HepG2 (cell line): Measurements from ENCODE around the gene ZBTB32.

Experiments
- BRF2 ChIP-seq: sonication (generic); formaldehyde crosslinking; IDR thresholded peaks from 2 replicates; pipeline ENCODE4 v1.8.1; 2022; ENCODE audit warnings: mild to moderate bottlenecking, missing genetic modification reagents
- CEBPB ChIP-seq: IDR thresholded peaks from 2 replicates; pipeline ENCODE4 v1.6.1; 2011; ENCODE audit warnings: low read depth, low read length, improper control_type of control experiment, borderline replicate concordance
- CHCHD3 ChIP-seq: sonication (generic); formaldehyde crosslinking; IDR thresholded peaks from 2 replicates; pipeline ENCODE4 v1.8.0; 2022; ENCODE audit warnings: mild to moderate bottlenecking, missing genetic modification reagents, moderate library complexity
- CTCF ChIP-seq: sonication (generic); formaldehyde crosslinking; IDR thresholded peaks from 2 replicates; pipeline ENCODE4 v1.5.0; 2020; ENCODE audit warnings: mild to moderate bottlenecking, missing genetic modification reagents, moderate library complexity
- KDM5A ChIP-seq: fragments of 200-600 bp; sonication (generic); IDR thresholded peaks from 2 replicates; pipeline ENCODE4 v1.7.0; 2018; ENCODE audit warnings: antibody characterized with exemption, mild to moderate bottlenecking, low read length, borderline replicate concordance
- MAZ ChIP-seq, 2 experiments: sonication (generic) in 1 of 2; formaldehyde crosslinking in 1 of 2; IDR thresholded peaks; 2 replicates each; pipeline versions ENCODE4 v1.5.0 to v1.6.1; 2012 to 2020; ENCODE audit warnings: low read depth in 2 of 2, mild to moderate bottlenecking in 2 of 2, borderline replicate concordance in 1 of 2, improper control_type of control experiment in 1 of 2, low read length in 1 of 2, missing genetic modification reagents in 1 of 2, moderate library complexity in 1 of 2
- SKIL ChIP-seq: sonication (generic); formaldehyde crosslinking; IDR thresholded peaks from 2 replicates; pipeline ENCODE4 v1.8.0; 2022; ENCODE audit warnings: missing genetic modification reagents, mild to moderate bottlenecking, moderate library complexity, borderline replicate concordance
- TAF15 ChIP-seq: fragments of 200-400 bp; formaldehyde crosslinking; IDR thresholded peaks from one replicate; pipeline ENCODE4 v1.6.1; 2018; ENCODE audit warnings: mild to moderate bottlenecking, low read depth, low read length; ENCODE audit not compliant: poor library complexity, severe bottlenecking
- TOPORS ChIP-seq: sonication (generic); formaldehyde crosslinking; IDR thresholded peaks from 2 replicates; pipeline ENCODE4 v1.8.0; 2023; ENCODE audit warnings: mild to moderate bottlenecking, missing genetic modification reagents
- ZBTB33 ChIP-seq: sonication (generic); formaldehyde crosslinking; IDR thresholded peaks from 2 replicates; pipeline ENCODE4 v1.4.0; 2020; ENCODE audit warnings: missing genetic modification reagents
- ZNF30 ChIP-seq: sonication (generic); formaldehyde crosslinking; IDR thresholded peaks from 2 replicates; pipeline ENCODE4 v1.5.0; 2020; ENCODE audit warnings: mild to moderate bottlenecking, missing genetic modification reagents

- TF ChIP-seq SKIL (CRISPR knock-in tag) (no peak), BRF2 (no peak), TAF15 (no peak), CEBPB (no peak), TOPORS (no peak), MAZ (IDR thresholded peaks at IDR 0.05; ENCODE audit: borderline replicate concordance, low read depth, low read length) (no peak), MAZ (CRISPR knock-in tag; IDR thresholded peaks at IDR 0.05; ENCODE audit: low read depth) (no peak), CTCF (no peak), KDM5A (no peak), CHCHD3 (CRISPR knock-in tag) (no peak), ZBTB33 (CRISPR knock-in tag) (no peak), ZNF30 (CRISPR knock-in tag) (no peak)
These were observed 52.2 kb downstream of the ZBTB32 start, which contains the start of gene HSPB6 for GRCh38 chr19:35756377-35757230.
